ENCODE data around the gene USP48.

GRCh38 chr1:21640653-21641052 is 142.3 kb downstream of the USP48 start:
- TF ChIP-seq CTCF (IDR thresholded peaks at IDR 0.05) = no peak
- TF ChIP-seq POLR2A (IDR thresholded peaks at IDR 0.05) = no peak

All from adrenal gland (tissue), 5 donors.